Spleen (tissue), 7 donors: ENCODE measurements around the gene TBC1D16.

Experiments
- CTCF ChIP-seq, 11 experiments: fragments of 200-600 bp in 7 of 11; fragments of 450-650 bp in 4 of 11; sonication (generic) in 4 of 11; IDR thresholded peaks in 8 of 11; conservative IDR thresholded peaks in 3 of 11; 1 replicate in 7 of 11; 2 replicates in 4 of 11; pipeline versions ENCODE4 v1.4.0 to v1.8.0; 2016 to 2021; ENCODE audit warnings: antibody characterized with exemption in 11 of 11, inconsistent platforms in 4 of 11, mild to moderate bottlenecking in 1 of 11
- POLR2AphosphoS5 ChIP-seq, 3 donors: sonication (generic); formaldehyde crosslinking; IDR thresholded peaks; one replicate each; pipeline ENCODE4 v1.5.1; 2017; ENCODE audit warnings: antibody characterized with exemption in 3 of 3
- donor health status: DM: no; HTN: no; CAD: no; lungs with moderate emphysema.
- donor health status: DM: no; HTN: no; CAD: no.
- donor health status: DM: no; HTN: no; CAD: no.

- TF ChIP-seq CTCF (IDR thresholded peaks at IDR 0.05 in 8 of 11, conservative IDR thresholded peaks at IDR 0.05 in 3 of 11) (no peak), POLR2AphosphoS5 (IDR thresholded peaks at IDR 0.05) (no peak)
Measured at GRCh38 chr17:79990704-79991103, 45.0 kb downstream of the TBC1D16 start.
